GM12878 (cell line): ENCODE data around the gene CACNA1D. TPM values are rescaled to one million over a fixed set of nuclear protein-coding genes. Genes with fewer than 3 reads are reported as not detected.

Source experiments
- ATAC-seq: fragments of 200-7000 bp; cut with Tn5 transposase; 3 replicates; pipeline ENCODE4 v1.9.1; 2020; ENCODE audit warnings: mild to moderate bottlenecking, moderate library complexity
- BruUV-seq: library from RNA; stranded (reverse); fragments of 400-500 nt; replicated peaks from 2 replicates; lab custom pipeline; 2021; lab: Mats Ljungman, UMichigan
- CTCF ChIA-PET: fragments of 300-600 bp; sonication (Branson Sonifier 250); formaldehyde crosslinking; extraction: SDS; loops from one replicate; lab custom pipeline; 2021; ENCODE audit warnings: inconsistent platforms; lab: Yijun Ruan, JAX
- POLR2A ChIA-PET: fragments of 350-600 bp; formaldehyde crosslinking; extraction: SDS; loops from one replicate; lab custom pipeline; 2021; ENCODE audit warnings: inconsistent platforms; lab: Charles Lee
- RAD21 ChIA-PET: fragments of 300-600 bp; sonication (Branson Sonifier 250); formaldehyde crosslinking; loops from one replicate; lab custom pipeline; 2023; ENCODE audit warnings: antibody characterized with exemption; ENCODE audit not compliant: unreplicated experiment; lab: Charles Lee
- SMC1A ChIA-PET: fragments of 300-600 bp; sonication (Branson Sonifier 250); formaldehyde crosslinking; loops from one replicate; lab custom pipeline; 2023; ENCODE audit not compliant: unreplicated experiment, uncharacterized antibody; lab: Charles Lee
- DNase-seq: peaks from one replicate; pipeline ENCODE4 v3.0.0-alpha.2; 2011; ENCODE audit warnings: low read depth, low spot score
- FAIRE-seq: peaks from 3 replicates; lab custom pipeline; 2011; peaks lifted over from hg19 to GRCh38; lab: Jason Lieb, UNC
- H2AFZ ChIP-seq: 2 replicates; pipeline ENCODE4 v1.6.0; 2011; ENCODE audit warnings: low read depth, low read length, control low read depth; ENCODE audit not compliant: control insufficient read depth
- H3K27ac ChIP-seq: 2 replicates; pipeline ENCODE4 v1.5.1; 2011; ENCODE audit warnings: control low read depth; ENCODE audit not compliant: control insufficient read depth, insufficient read depth
- H3K27me3 ChIP-seq, 2 experiments: replicated peaks in 1 of 2; 2 replicates each; pipeline versions ENCODE4 v1.6.0 to v1.6.1; 2011; ENCODE audit warnings: low read length in 1 of 2; ENCODE audit not compliant: control insufficient read depth in 2 of 2, insufficient read depth in 2 of 2
- H3K36me3 ChIP-seq, 2 experiments: 2 replicates each; pipeline ENCODE4 v1.5.1; 2011; ENCODE audit warnings: low read length in 1 of 2; ENCODE audit not compliant: control insufficient read depth in 2 of 2, insufficient read depth in 2 of 2
- H3K4me1 ChIP-seq: 2 replicates; pipeline ENCODE4 v1.6.1; 2011; ENCODE audit warnings: mild to moderate bottlenecking, low read length, moderate library complexity, mixed read lengths; ENCODE audit not compliant: control insufficient read depth, insufficient read depth
- H3K4me2 ChIP-seq: 2 replicates; pipeline ENCODE4 v1.6.0; 2011; ENCODE audit warnings: control low read depth; ENCODE audit not compliant: control insufficient read depth, insufficient read depth
- H3K4me3 ChIP-seq: fragments of 200-600 bp; sonication (generic); 2 replicates; pipeline ENCODE4 v1.5.1; 2016
- H3K79me2 ChIP-seq: 2 replicates; pipeline ENCODE4 v1.6.0; 2011; ENCODE audit warnings: low read length; ENCODE audit not compliant: control insufficient read depth, insufficient read depth
- H3K9ac ChIP-seq: 2 replicates; pipeline ENCODE4 v1.8.0; 2011; ENCODE audit warnings: low read length, control low read depth, mixed read lengths; ENCODE audit not compliant: control insufficient read depth, insufficient read depth
- H3K9me3 ChIP-seq: replicated peaks from 3 replicates; pipeline ENCODE4 v1.5.1; 2011; ENCODE audit warnings: mild to moderate bottlenecking, low read length; ENCODE audit not compliant: control insufficient read depth, insufficient read depth
- H4K20me1 ChIP-seq: 2 replicates; pipeline ENCODE4 v1.6.0; 2011; ENCODE audit not compliant: control insufficient read depth, insufficient read depth
- BMI1 ChIP-seq: fragments of 450-650 bp; IDR thresholded peaks from 2 replicates; pipeline ENCODE4 v1.6.1; 2016; ENCODE audit warnings: mild to moderate bottlenecking, moderate library complexity, borderline replicate concordance
- CBFB ChIP-seq: IDR thresholded peaks from 2 replicates; pipeline ENCODE4 v1.6.1; 2016; ENCODE audit warnings: antibody characterized with exemption, low read depth
- CUX1 ChIP-seq: IDR thresholded peaks from 2 replicates; pipeline ENCODE4 v1.6.1; 2012; ENCODE audit warnings: improper control_type of control experiment, low read depth, low read length; ENCODE audit not compliant: insufficient replicate concordance
- GATAD2B ChIP-seq: fragments of 450-650 bp; conservative IDR thresholded peaks from 2 replicates; pipeline ENCODE4 v1.6.1; 2017; ENCODE audit warnings: low read depth, mild to moderate bottlenecking, moderate library complexity
- IRF4 ChIP-seq: IDR thresholded peaks from 2 replicates; pipeline ENCODE4 v1.6.1; 2011; ENCODE audit warnings: low read depth, low read length
- MEF2B ChIP-seq: fragments of 450-650 bp; IDR thresholded peaks from 2 replicates; pipeline ENCODE4 v1.6.1; 2018; ENCODE audit warnings: mild to moderate bottlenecking, moderate library complexity; ENCODE audit not compliant: partially characterized antibody, poor library complexity, severe bottlenecking
- STAT3 ChIP-seq: IDR thresholded peaks from 2 replicates; pipeline ENCODE4 v1.6.1; 2011; ENCODE audit warnings: low read depth, low read length, improper control_type of control experiment
- WGBS: methylation state at CpG from one replicate; pipeline ENCODE4 v1.1.6; 2016; ENCODE audit warnings: low lambda C conversion rate; ENCODE audit not compliant: insufficient replicate concordance, insufficient coverage; ENCODE audit errors: missing lambda C conversion rate; 5-methylcytosine and 5-hydroxymethylcytosine counted together
- in situ Hi-C: fragments of 300-500 bp; cut with MboI; formaldehyde crosslinking; loops from 9 replicates; pipeline ENCODE4 v1.14.3; 2018; ENCODE audit warnings: mixed read lengths
- intact Hi-C: fragments of 100-400 bp; cut with micrococcal nuclease; formaldehyde crosslinking; loops from one replicate; pipeline ENCODE4 v1.14.2; 2022; ENCODE audit not compliant: unreplicated experiment
- polyA plus RNA-seq, 11 experiments: library from polyadenylated mRNA; depleted of rRNA in 4 of 11; unstranded in 6 of 11; stranded (reverse) in 5 of 11; fragments of >200 nt; fragmentation: Nextera tagmentation in 4 of 11; fragmentation: Illumina TruSeq in 1 of 11; extraction: Ambion mirVana in 4 of 11; extraction: Trizol in 1 of 11; gene quantifications; 1 replicate in 1 of 11; 2 replicates in 10 of 11; pipeline versions ENCODE4 v1.2.1 to v1.2.3, GENCODE V29; 2011 to 2016; ENCODE audit warnings: inconsistent platforms in 2 of 11, missing spikeins in 2 of 11, low read depth in 1 of 11
- total RNA-seq, 4 experiments: library from RNA; depleted of rRNA in 3 of 4; stranded (reverse); fragments of >200 nt in 3 of 4; fragmentation: Illumina TruSeq in 1 of 4; extraction: Trizol in 1 of 4; gene quantifications; 2 replicates each; pipeline versions ENCODE4 v1.2.1 to v1.2.3, GENCODE V29; 2013 to 2021

CACNA1D gene
- total and polyA plus RNA-seq, 10 of the 15 experiments (the other 5 are each of a cell fraction or from before 2014, with no cell fraction given): 0.21 to 24.4 (median 1.6) TPM

DNA sequence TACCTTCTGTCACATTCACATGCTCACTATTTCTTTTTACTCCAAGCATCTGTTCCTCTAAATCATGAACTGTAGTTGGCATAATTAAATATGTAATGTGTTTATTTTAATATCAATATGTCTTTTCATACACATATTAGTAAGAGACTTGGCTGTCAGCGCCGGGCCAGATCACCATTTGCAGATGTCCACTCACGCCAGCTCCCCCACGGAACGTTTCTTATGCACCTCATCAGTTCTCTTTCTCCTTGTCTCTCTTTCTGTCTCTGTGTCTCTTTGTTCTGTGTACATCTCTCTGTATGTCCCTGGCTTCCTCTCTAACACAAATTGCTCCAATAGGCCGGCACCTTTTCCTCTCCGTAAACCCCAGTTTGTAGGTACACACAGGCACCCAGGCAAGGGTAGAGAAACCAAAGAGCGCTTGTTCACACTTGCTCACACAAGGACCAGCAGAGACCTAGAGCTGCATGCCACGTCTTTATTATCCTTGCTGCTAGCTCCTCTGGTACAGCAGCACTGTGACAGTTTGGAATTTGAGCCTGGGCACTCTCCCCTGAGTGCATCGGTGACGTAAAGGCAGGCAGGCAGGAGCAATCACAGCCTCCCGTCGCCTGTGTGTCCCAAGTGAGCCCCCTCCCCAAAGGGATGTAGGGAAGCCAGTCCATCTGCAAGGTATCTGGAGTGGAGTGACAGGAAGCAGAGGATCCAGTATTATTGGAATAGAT is 40.4 kb downstream of the CACNA1D start:
- Histone ChIP-seq H3K27me3 (no peaks in the 10 kb centered on the region), H3K4me2 (no peak overlapping the region), H3K9me3 (no peaks in the 10 kb centered on the region), H3K27ac (no peak overlapping the region), H2AFZ (no peak overlapping the region), H3K79me2 (no peaks in the 10 kb centered on the region), H3K4me3 (no peak overlapping the region), H4K20me1 (no peaks in the 10 kb centered on the region), H3K9ac (no peak overlapping the region), H3K4me1 (no peaks in the 10 kb centered on the region), H3K36me3 (no peaks in the 10 kb centered on the region)
- ChIA-PET POLR2A (no interaction called here), RAD21 (no interaction called here), SMC1A (interaction anchor here (0.9 kb wide), 1 partner anchor 10 kb away, joined by 3 read pairs; no protein-coding TSS in a partner anchor), CTCF (no interaction called here)
- WGBS: 63% methylated on average over 13 of the region's 13 CpGs
- TF ChIP-seq IRF4: no peak
- no peak for TF ChIP-seq MEF2B
- no peak for TF ChIP-seq CBFB
- no peak for TF ChIP-seq CUX1
- no peak for TF ChIP-seq STAT3
- TF ChIP-seq GATAD2B: no peak
- TF ChIP-seq BMI1: no peak
- DNase-seq: no peak
- in situ Hi-C loops: no loop called here
- no peak for ATAC-seq
- no TSS peak for BruUV-seq
- FAIRE-seq: no peak
- intact Hi-C loops: loop anchor here (5.0 kb wide), 1 partner anchor 177 kb away; no protein-coding TSS in a partner anchor
